Parathyroid adenoma (tissue), 2 donors: ENCODE measurements around the gene PPM1F.
"Not testable (repeated sequence)": the region's sequence is repeated elsewhere in the genome, so short reads cannot be mapped to it uniquely, and the experiment has no call there.

Experiments used
- H2AFZ ChIP-seq: fragments of 300-600 bp; sonication (generic); one replicate; pipeline ENCODE4 v1.7.0; 2017; ENCODE audit warnings: antibody characterized with exemption, mild to moderate bottlenecking
- H3K27ac ChIP-seq: fragments of 300-600 bp; sonication (generic); one replicate; pipeline ENCODE4 v1.7.0; 2017
- H3K27me3 ChIP-seq: fragments of 300-600 bp; sonication (generic); one replicate; pipeline ENCODE4 v1.7.0; 2017; ENCODE audit warnings: low read length; ENCODE audit not compliant: control insufficient read depth, insufficient read depth
- H3K36me3 ChIP-seq: fragments of 300-600 bp; sonication (generic); one replicate; pipeline ENCODE4 v1.7.0; 2017; ENCODE audit warnings: low read length; ENCODE audit not compliant: control insufficient read depth, insufficient read depth
- H3K4me1 ChIP-seq: fragments of 300-600 bp; sonication (generic); one replicate; pipeline ENCODE4 v1.7.0; 2017; ENCODE audit warnings: control low read depth
- H3K4me2 ChIP-seq: fragments of 300-600 bp; sonication (generic); one replicate; pipeline ENCODE4 v1.7.0; 2017; ENCODE audit warnings: low read length
- H3K4me3 ChIP-seq: fragments of 300-600 bp; sonication (generic); one replicate; pipeline ENCODE4 v1.7.0; 2017; ENCODE audit warnings: low read depth, low read length
- H3K79me2 ChIP-seq: fragments of 300-600 bp; sonication (generic); one replicate; pipeline ENCODE4 v1.7.0; 2017; ENCODE audit warnings: control low read depth
- H3K9ac ChIP-seq: fragments of 300-600 bp; sonication (generic); one replicate; pipeline ENCODE4 v1.7.0; 2017; ENCODE audit warnings: mild to moderate bottlenecking
- H3K9me3 ChIP-seq: fragments of 300-600 bp; sonication (generic); one replicate; pipeline ENCODE4 v1.7.0; 2017; ENCODE audit warnings: low read length; ENCODE audit not compliant: control insufficient read depth
- TF ChIP-seq, protein P1 (sequence below): fragments of 300-600 bp; sonication (generic); IDR thresholded peaks from one replicate; pipeline ENCODE4 v1.7.0; 2017; ENCODE audit warnings: antibody characterized with exemption, mild to moderate bottlenecking
- donor health status: primary hyperparathyroidism.

PPM1F gene

DNA sequence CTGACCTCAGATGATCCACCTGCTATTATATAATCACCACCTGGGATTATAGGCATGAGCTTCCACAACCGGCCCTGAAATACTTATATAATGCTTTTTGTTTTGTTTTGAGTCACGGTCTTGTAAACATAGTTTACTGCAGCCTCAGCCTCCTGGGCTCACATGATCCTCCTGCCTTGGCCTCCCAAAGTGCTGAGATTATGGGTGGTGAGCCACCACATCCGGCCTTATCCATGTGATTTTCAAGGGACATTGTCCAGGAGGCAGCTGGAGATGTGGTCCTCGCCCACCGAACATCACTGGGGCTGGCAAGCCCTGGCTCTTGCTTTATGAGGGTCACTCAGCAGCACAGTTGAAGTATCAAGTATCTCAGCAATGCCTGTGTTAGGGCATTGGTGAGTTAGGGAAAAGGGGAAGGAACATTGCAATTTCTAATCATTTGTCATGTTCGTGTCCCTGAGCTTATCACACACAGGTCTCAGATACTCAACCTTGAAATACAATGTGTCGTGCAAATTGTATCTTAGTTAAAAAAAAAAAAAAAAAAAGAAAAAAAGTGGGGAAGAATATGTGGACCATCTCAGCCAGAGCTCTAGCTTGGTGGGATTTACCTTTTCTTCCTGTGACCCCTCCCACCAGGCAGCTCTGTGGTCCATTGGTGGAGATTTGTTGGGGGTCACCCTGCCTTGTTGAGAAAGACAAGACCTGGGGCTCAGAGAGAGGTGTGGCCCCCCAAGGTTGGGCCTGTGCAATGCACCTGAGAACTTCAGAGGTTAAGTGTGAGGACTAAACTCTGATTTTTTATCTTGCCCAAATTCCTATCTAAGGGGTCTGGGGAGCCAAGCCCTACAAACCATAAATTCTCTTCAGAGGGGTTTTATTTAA lies 44.8 kb downstream of the PPM1F start:
- Histone ChIP-seq H3K9ac (no peak overlapping the region), H3K27me3 (no peaks in the 10 kb centered on the region), H3K79me2 (no peaks in the 10 kb centered on the region), H3K4me1 (no peaks in the 10 kb centered on the region), H3K36me3 (no peaks in the 10 kb centered on the region), H3K27ac (no peak overlapping the region), H3K9me3 (no peaks in the 10 kb centered on the region), H3K4me2 (no peak overlapping the region), H3K4me3 (no peak overlapping the region), H2AFZ (no peak overlapping the region)
- TF ChIP-seq, protein P1, sequence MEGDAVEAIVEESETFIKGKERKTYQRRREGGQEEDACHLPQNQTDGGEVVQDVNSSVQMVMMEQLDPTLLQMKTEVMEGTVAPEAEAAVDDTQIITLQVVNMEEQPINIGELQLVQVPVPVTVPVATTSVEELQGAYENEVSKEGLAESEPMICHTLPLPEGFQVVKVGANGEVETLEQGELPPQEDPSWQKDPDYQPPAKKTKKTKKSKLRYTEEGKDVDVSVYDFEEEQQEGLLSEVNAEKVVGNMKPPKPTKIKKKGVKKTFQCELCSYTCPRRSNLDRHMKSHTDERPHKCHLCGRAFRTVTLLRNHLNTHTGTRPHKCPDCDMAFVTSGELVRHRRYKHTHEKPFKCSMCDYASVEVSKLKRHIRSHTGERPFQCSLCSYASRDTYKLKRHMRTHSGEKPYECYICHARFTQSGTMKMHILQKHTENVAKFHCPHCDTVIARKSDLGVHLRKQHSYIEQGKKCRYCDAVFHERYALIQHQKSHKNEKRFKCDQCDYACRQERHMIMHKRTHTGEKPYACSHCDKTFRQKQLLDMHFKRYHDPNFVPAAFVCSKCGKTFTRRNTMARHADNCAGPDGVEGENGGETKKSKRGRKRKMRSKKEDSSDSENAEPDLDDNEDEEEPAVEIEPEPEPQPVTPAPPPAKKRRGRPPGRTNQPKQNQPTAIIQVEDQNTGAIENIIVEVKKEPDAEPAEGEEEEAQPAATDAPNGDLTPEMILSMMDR = no peak

DNA sequence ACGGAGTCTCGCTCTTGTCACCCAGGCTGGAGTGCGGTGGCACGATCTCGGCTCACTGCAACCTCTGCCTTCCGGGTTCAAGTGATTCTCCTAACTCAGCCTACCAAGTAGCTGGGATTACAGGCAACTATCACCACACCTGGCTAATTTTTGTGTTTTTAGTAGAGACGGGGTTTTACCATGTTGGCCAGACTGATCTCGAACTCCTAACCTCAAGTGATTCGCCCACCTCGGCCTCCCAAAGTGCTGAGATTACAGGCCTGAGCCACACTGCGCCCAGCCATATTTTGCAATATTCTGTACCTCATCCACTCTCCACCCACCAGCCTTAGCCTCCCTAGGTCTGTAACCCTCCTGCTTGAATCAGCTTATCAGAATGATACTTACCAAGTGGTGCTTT lies 47.4 kb downstream of the PPM1F start:
- not testable (repeated sequence) for H3K79me2 ChIP-seq, H3K4me2 ChIP-seq, H3K27me3 ChIP-seq, H3K36me3 ChIP-seq, H3K4me1 ChIP-seq, H2AFZ ChIP-seq, H3K9me3 ChIP-seq, H3K27ac ChIP-seq, H3K4me3 ChIP-seq, H3K9ac ChIP-seq

DNA sequence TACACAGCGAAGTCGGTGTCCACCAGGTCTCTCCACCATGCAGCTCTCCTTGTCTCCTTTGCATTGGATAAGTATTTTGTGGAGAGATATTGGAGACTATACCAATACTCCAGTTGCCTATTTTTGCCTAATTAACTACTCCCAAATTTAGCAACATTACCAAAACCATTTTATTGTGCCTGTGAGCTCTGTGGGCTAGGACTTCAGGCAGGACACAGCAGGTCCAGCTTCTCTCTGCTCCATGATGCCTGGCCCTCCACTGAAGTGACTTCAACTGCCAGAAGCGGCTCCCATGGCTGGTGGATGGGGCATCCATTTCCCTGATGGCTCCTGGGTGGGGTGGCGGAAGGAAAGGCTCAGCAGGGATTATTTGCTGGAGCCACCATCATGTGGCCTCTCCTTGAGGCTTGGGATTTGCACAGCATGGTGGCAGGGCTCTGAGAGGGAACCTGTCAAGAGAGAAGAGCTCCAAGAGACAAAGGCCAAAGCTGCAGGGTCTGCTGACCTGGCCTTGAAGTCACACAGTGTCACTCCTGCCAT lies 48.3 kb downstream of the PPM1F start:
- H3K27ac ChIP-seq = no peak overlapping the region
- TF ChIP-seq, protein P1 = no peak
- H3K9me3 ChIP-seq = no peaks in the 10 kb centered on the region
- H3K4me3 ChIP-seq = no peak overlapping the region
- H2AFZ ChIP-seq = no peak overlapping the region
- H3K27me3 ChIP-seq = no peaks in the 10 kb centered on the region
- H3K79me2 ChIP-seq = no peaks in the 10 kb centered on the region
- H3K4me2 ChIP-seq = no peak overlapping the region
- no peaks in the 10 kb centered on the region for H3K36me3 ChIP-seq
- H3K4me1 ChIP-seq = no peaks in the 10 kb centered on the region
- no peak overlapping the region for H3K9ac ChIP-seq

DNA sequence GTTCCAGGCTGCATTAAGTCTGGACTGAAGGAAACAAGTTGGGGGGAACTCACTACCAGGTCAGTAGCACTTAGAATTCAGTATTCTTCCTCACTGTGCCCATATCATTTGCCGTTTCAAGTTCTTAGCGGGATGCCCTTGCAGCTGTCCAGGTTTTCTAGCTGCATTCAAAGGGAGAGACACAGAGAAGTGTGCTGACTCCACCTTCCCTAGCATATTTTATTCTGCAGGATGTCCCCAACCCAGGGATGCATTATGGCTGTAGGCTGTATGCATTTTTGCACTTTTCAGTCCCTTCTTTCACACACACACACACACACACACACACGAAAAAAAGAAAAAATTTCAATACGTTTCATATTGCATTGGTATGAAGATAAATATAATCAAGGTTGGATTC lies 49.4 kb downstream of the PPM1F start:
- Histone ChIP-seq H3K9me3 (no peaks in the 10 kb centered on the region), H2AFZ (no peak overlapping the region), H3K9ac (no peak overlapping the region), H3K36me3 (no peaks in the 10 kb centered on the region), H3K27me3 (no peaks in the 10 kb centered on the region), H3K4me2 (no peak overlapping the region), H3K27ac (no peak overlapping the region), H3K4me3 (no peak overlapping the region), H3K79me2 (no peaks in the 10 kb centered on the region), H3K4me1 (no peaks in the 10 kb centered on the region)
- TF ChIP-seq, protein P1 = no peak

DNA sequence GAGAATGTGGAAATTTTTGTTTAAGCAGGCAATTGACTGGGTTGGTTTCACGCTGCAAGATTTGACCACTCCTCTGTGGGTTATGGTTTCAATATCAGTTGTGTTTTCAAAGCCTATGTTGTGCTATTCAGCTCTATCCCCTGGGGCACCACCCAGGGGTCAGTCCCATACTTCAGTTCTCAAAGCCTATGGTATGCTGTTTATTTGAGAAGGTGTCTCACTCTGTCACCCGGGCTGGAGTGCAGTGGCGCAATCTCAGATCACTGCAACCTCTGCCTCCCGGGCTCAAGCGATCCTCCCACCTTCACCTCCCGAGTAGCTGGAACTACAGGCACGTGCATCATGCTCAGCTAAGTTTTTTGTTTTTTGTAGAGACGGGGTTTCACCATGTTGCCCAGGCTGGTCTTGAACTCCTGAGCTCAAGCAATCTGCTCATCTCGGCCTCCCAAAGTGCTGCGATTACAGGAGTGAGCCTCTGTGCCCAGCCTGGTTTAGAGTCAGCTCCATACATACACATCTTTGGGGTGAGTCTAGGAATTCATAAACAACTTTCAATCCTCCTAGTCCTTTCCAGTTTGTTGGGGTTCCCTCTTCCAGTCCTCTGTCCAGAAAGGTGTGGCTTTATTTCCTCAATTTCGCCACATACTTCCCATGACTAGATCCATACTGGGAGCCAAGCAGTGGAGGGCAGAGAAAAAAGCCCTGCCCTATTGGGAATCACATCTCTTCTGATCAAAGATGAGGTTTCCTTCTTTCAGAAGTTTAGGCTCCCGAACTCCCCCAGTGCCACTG lies 50.2 kb downstream of the PPM1F start:
- H3K36me3 ChIP-seq = no peaks in the 10 kb centered on the region
- H3K27me3 ChIP-seq = no peaks in the 10 kb centered on the region
- H3K79me2 ChIP-seq = no peaks in the 10 kb centered on the region
- H3K4me2 ChIP-seq = no peak overlapping the region
- no peak overlapping the region for H3K27ac ChIP-seq
- no peak overlapping the region for H3K9ac ChIP-seq
- no peak overlapping the region for H3K4me3 ChIP-seq
- H3K9me3 ChIP-seq = no peaks in the 10 kb centered on the region
- TF ChIP-seq, protein P1 = no peak
- H3K4me1 ChIP-seq = no peaks in the 10 kb centered on the region
- no peak overlapping the region for H2AFZ ChIP-seq
